NCI-H82 (cell line): Measurements from ENCODE around the gene VPS16.
A peak's percentile ranks its signal among the peaks of the same experiment; 100 is the strongest.

ENCODE experiments used
- DNase-seq: peaks from one replicate; lab custom pipeline; 2025; lab: John Stamatoyannopoulos, UW

VPS16 gene

GRCh38 chr20:2840138-2840966 lies at the start of gene VPS16, which contains the start of gene PCED1A:
TSS of gene VPS16 (plus strand) at chr20:2840745. CDS start at chr20:2840775, 30 bp downstream.
TSS of gene PCED1A (minus strand) at chr20:2840655. CDS start at chr20:2839912, 743 bp downstream.
- peak; percentile 93 for DNase-seq

- DNase-seq = no peak
Measured at GRCh38 chr20:2793471-2793870, 47.1 kb upstream of the VPS16 start.

GRCh38 chr20:2794202-2794748 lies 46.3 kb upstream of the VPS16 start:
- DNase-seq = no peak

- DNase-seq = no peak
Measured at GRCh38 chr20:2794866-2795447, 45.6 kb upstream of the VPS16 start.

GRCh38 chr20:2795451-2795850 lies 45.1 kb upstream of the VPS16 start:
- DNase-seq = no peak

GRCh38 chr20:2796011-2796660 lies 44.4 kb upstream of the VPS16 start:
- DNase-seq = no peak

- no peak for DNase-seq
Measured at GRCh38 chr20:2797136-2797983, 43.2 kb upstream of the VPS16 start.

GRCh38 chr20:2798095-2798805 lies 42.3 kb upstream of the VPS16 start:
- no peak for DNase-seq

- DNase-seq = no peak
Measured at GRCh38 chr20:2798814-2799213, 41.7 kb upstream of the VPS16 start.

- no peak for DNase-seq
Measured at GRCh38 chr20:2799271-2799670, 41.3 kb upstream of the VPS16 start.

- no peak for DNase-seq
Measured at GRCh38 chr20:2799688-2800520, 40.6 kb upstream of the VPS16 start.

- peak; percentile 57 for DNase-seq
Measured at GRCh38 chr20:2800521-2801285, 39.8 kb upstream of the VPS16 start, which contains the start of gene CPXM1. TSS of gene CPXM1 (minus strand) at chr20:2800627. CDS start at chr20:2800572, 55 bp downstream.

GRCh38 chr20:2801286-2801728 lies 39.2 kb upstream of the VPS16 start:
- no peak for DNase-seq

- DNase-seq = no peak
Measured at GRCh38 chr20:2804041-2804828, 36.3 kb upstream of the VPS16 start.

- DNase-seq = no peak
Measured at GRCh38 chr20:2804852-2805688, 35.5 kb upstream of the VPS16 start.

- DNase-seq = peak; percentile 10
Measured at GRCh38 chr20:2805689-2806350, 34.7 kb upstream of the VPS16 start.

GRCh38 chr20:2806351-2806701 lies 34.2 kb upstream of the VPS16 start:
- DNase-seq = no peak
